Activated CD4-positive, alpha-beta T cell treated with anti-CD3 and anti-CD28 coated beads, Interleukin-2, amount 10 ng/mL, durations not matched to agents 24 days and 14 days (primary cell): Measurements from ENCODE around the gene RPUSD1. TPM values are rescaled to one million over a fixed set of nuclear protein-coding genes. Genes with fewer than 3 reads are reported as not detected.
"Not testable (repeated sequence)": the region's sequence is repeated elsewhere in the genome, so short reads cannot be mapped to it uniquely, and the experiment has no call there.

Experiments
- DNase-seq: peaks from one replicate; pipeline ENCODE4 v3.0.0; 2022
- H3K27ac Mint-ChIP-seq: one replicate; pipeline ENCODE4 v1.8.0; 2022; ENCODE audit warnings: mild to moderate bottlenecking, mixed read lengths
- H3K27me3 Mint-ChIP-seq: one replicate; pipeline ENCODE4 v1.8.0; 2022; ENCODE audit warnings: mixed read lengths
- H3K36me3 Mint-ChIP-seq: one replicate; pipeline ENCODE4 v1.8.0; 2022; ENCODE audit warnings: low read depth, mild to moderate bottlenecking, mixed read lengths
- H3K4me1 Mint-ChIP-seq: one replicate; pipeline ENCODE4 v1.8.0; 2021; ENCODE audit warnings: mixed read lengths
- H3K4me3 Mint-ChIP-seq: one replicate; pipeline ENCODE4 v1.8.0; 2022; ENCODE audit warnings: mild to moderate bottlenecking, moderate library complexity, mixed read lengths
- H3K9me3 Mint-ChIP-seq: one replicate; pipeline ENCODE4 v1.8.0; 2021; ENCODE audit warnings: mixed read lengths
- intact Hi-C: fragments of 100-400 bp; cut with micrococcal nuclease; formaldehyde crosslinking; loops from one replicate; pipeline ENCODE4 v1.15.1; 2023
- total RNA-seq: library from RNA; stranded (reverse); gene quantifications from 2 replicates; pipeline ENCODE4 v1.2.3, GENCODE V29; 2022

RPUSD1 gene
- total RNA-seq, 1 donor from 2014 or later = 45.0 TPM

GRCh38 chr16:824194-824593, 36.0 kb upstream of the RPUSD1 start:
- no peaks in the 10 kb centered on the region for H3K9me3 Mint-ChIP-seq
- peaks cover 4% of the 10 kb centered on the region for H3K27me3 Mint-ChIP-seq
- DNase-seq = no peak
- no peaks in the 10 kb centered on the region for H3K36me3 Mint-ChIP-seq
- peaks cover 5% of the 10 kb centered on the region for H3K4me1 Mint-ChIP-seq
- intact Hi-C loops = no loop called here
- no peak overlapping the region for H3K27ac Mint-ChIP-seq
- H3K4me3 Mint-ChIP-seq = no peak overlapping the region

- DNase-seq = no peak
- intact Hi-C loops = no loop called here
- H3K9me3 Mint-ChIP-seq = no peaks in the 10 kb centered on the region
- H3K4me3 Mint-ChIP-seq = no peak overlapping the region
- H3K27ac Mint-ChIP-seq = no peak overlapping the region
- no peaks in the 10 kb centered on the region for H3K36me3 Mint-ChIP-seq
- H3K4me1 Mint-ChIP-seq = peaks cover 5% of the 10 kb centered on the region
- peaks cover 4% of the 10 kb centered on the region for H3K27me3 Mint-ChIP-seq
Observed at GRCh38 chr16:822909-823297, 34.7 kb upstream of the RPUSD1 start.

- DNase-seq = no peak
- Mint-ChIP-seq H3K36me3 (no peaks in the 10 kb centered on the region), H3K4me1 (peaks cover 5% of the 10 kb centered on the region), H3K4me3 (no peak overlapping the region), H3K27ac (no peak overlapping the region), H3K9me3 (no peaks in the 10 kb centered on the region), H3K27me3 (peaks cover 4% of the 10 kb centered on the region)
- intact Hi-C loops = no loop called here
Observed at GRCh38 chr16:822174-822908, 34.2 kb upstream of the RPUSD1 start.

- peaks cover 5% of the 10 kb centered on the region for H3K4me1 Mint-ChIP-seq
- peaks cover 4% of the 10 kb centered on the region for H3K27me3 Mint-ChIP-seq
- intact Hi-C loops = no loop called here
Observed at GRCh38 chr16:821751-822150, 33.6 kb upstream of the RPUSD1 start.

GRCh38 chr16:820748-821147, 32.6 kb upstream of the RPUSD1 start:
- Mint-ChIP-seq H3K27ac (no peak overlapping the region), H3K4me3 (no peak overlapping the region), H3K4me1 (peaks cover 5% of the 10 kb centered on the region), H3K27me3 (peaks cover 6% of the 10 kb centered on the region), H3K9me3 (no peaks in the 10 kb centered on the region), H3K36me3 (no peaks in the 10 kb centered on the region)
- intact Hi-C loops = no loop called here
- DNase-seq = no peak

More at GRCh38 chr16:821751-822150, 33.6 kb upstream of the RPUSD1 start:
- H3K9me3 Mint-ChIP-seq = no peaks in the 10 kb centered on the region
- no peak overlapping the region for H3K27ac Mint-ChIP-seq
- no peaks in the 10 kb centered on the region for H3K36me3 Mint-ChIP-seq
- DNase-seq = no peak
- no peak overlapping the region for H3K4me3 Mint-ChIP-seq

GRCh38 chr16:820044-820408, 31.8 kb upstream of the RPUSD1 start:
- H3K4me1 Mint-ChIP-seq, intact Hi-C loops, H3K9me3 Mint-ChIP-seq, DNase-seq, H3K27me3 Mint-ChIP-seq, H3K36me3 Mint-ChIP-seq, H3K4me3 Mint-ChIP-seq, H3K27ac Mint-ChIP-seq: not testable (repeated sequence)

GRCh38 chr16:819336-820043, 31.3 kb upstream of the RPUSD1 start:
- peak; percentile 75 for DNase-seq
- peaks cover 9% of the 10 kb centered on the region for H3K27me3 Mint-ChIP-seq
- intact Hi-C loops = no loop called here
- no peaks in the 10 kb centered on the region for H3K36me3 Mint-ChIP-seq
- no peaks in the 10 kb centered on the region for H3K9me3 Mint-ChIP-seq
- H3K27ac Mint-ChIP-seq = no peak overlapping the region
- peaks cover 5% of the 10 kb centered on the region for H3K4me1 Mint-ChIP-seq
- H3K4me3 Mint-ChIP-seq = no peak overlapping the region

- Mint-ChIP-seq H3K4me1 (peaks cover 5% of the 10 kb centered on the region), H3K27ac (no peak overlapping the region), H3K4me3 (no peak overlapping the region), H3K9me3 (no peaks in the 10 kb centered on the region), H3K27me3 (peaks cover 13% of the 10 kb centered on the region), H3K36me3 (no peaks in the 10 kb centered on the region)
- DNase-seq = no peak
- intact Hi-C loops = no loop called here
Observed at GRCh38 chr16:818592-818991, 30.4 kb upstream of the RPUSD1 start.

GRCh38 chr16:818132-818531, 30.0 kb upstream of the RPUSD1 start:
- H3K36me3 Mint-ChIP-seq = no peaks in the 10 kb centered on the region
- no peaks in the 10 kb centered on the region for H3K9me3 Mint-ChIP-seq
- intact Hi-C loops = no loop called here
- H3K4me3 Mint-ChIP-seq = no peak overlapping the region
- H3K27me3 Mint-ChIP-seq = peaks cover 13% of the 10 kb centered on the region
- H3K27ac Mint-ChIP-seq = no peak overlapping the region
- H3K4me1 Mint-ChIP-seq = peaks cover 5% of the 10 kb centered on the region
- DNase-seq = no peak

- no peaks in the 10 kb centered on the region for H3K36me3 Mint-ChIP-seq
- no peak for DNase-seq
- H3K27me3 Mint-ChIP-seq = peaks cover 18% of the 10 kb centered on the region
- intact Hi-C loops = no loop called here
- no peak overlapping the region for H3K27ac Mint-ChIP-seq
- H3K9me3 Mint-ChIP-seq = no peaks in the 10 kb centered on the region
- no peak overlapping the region for H3K4me3 Mint-ChIP-seq
- H3K4me1 Mint-ChIP-seq = peaks cover 5% of the 10 kb centered on the region
Observed at GRCh38 chr16:817001-817906, 29.1 kb upstream of the RPUSD1 start.

GRCh38 chr16:815861-816260, 27.7 kb upstream of the RPUSD1 start:
- DNase-seq = no peak
- no peak overlapping the region for H3K4me3 Mint-ChIP-seq
- peaks cover 5% of the 10 kb centered on the region for H3K4me1 Mint-ChIP-seq
- intact Hi-C loops = no loop called here
- no peaks in the 10 kb centered on the region for H3K9me3 Mint-ChIP-seq
- no peak overlapping the region for H3K27ac Mint-ChIP-seq
- H3K36me3 Mint-ChIP-seq = no peaks in the 10 kb centered on the region
- H3K27me3 Mint-ChIP-seq = peaks cover 21% of the 10 kb centered on the region

GRCh38 chr16:814974-815373, 26.8 kb upstream of the RPUSD1 start:
- DNase-seq = no peak
- H3K36me3 Mint-ChIP-seq = no peaks in the 10 kb centered on the region
- H3K4me3 Mint-ChIP-seq = no peak overlapping the region
- no peak overlapping the region for H3K27ac Mint-ChIP-seq
- H3K9me3 Mint-ChIP-seq = no peaks in the 10 kb centered on the region
- H3K27me3 Mint-ChIP-seq = peaks cover 20% of the 10 kb centered on the region
- intact Hi-C loops = loop anchor here (5.0 kb wide), 1 partner anchor 242 kb away; no protein-coding TSS in a partner anchor
- H3K4me1 Mint-ChIP-seq = peaks cover 3% of the 10 kb centered on the region

GRCh38 chr16:813916-814412, 25.8 kb upstream of the RPUSD1 start:
- intact Hi-C loops = loop anchor here (5.0 kb wide), 1 partner anchor 243 kb away; no protein-coding TSS in a partner anchor
- Mint-ChIP-seq H3K9me3 (no peaks in the 10 kb centered on the region), H3K4me1 (peaks cover 3% of the 10 kb centered on the region), H3K4me3 (no peak overlapping the region), H3K36me3 (no peaks in the 10 kb centered on the region), H3K27ac (no peak overlapping the region), H3K27me3 (peaks cover 17% of the 10 kb centered on the region)
- DNase-seq = no peak
